ENCODE results near the gene CCL11.
"Not testable (repeated sequence)": the region's sequence is repeated elsewhere in the genome, so short reads cannot be mapped to it uniquely, and the experiment has no call there.

The CCL11 gene

GRCh38 chr17:34318474-34318873, 32.9 kb downstream of the CCL11 start:
- no peak for DNase-seq (ENCODE audit: insufficient read length, low spot score)
- FAIRE-seq = no peak
- no peak for TF ChIP-seq CTCF (IDR thresholded peaks at IDR 0.05; ENCODE audit: insufficient read depth, missing control alignments)

GRCh38 chr17:34319039-34319483, 33.5 kb downstream of the CCL11 start, which contains the start of gene CCL8:
CCL8 (plus strand) TSS chr17:34319435; CDS start chr17:34319502, 67 bp downstream.
- no peak for DNase-seq (ENCODE audit: insufficient read length, low spot score)
- TF ChIP-seq CTCF (IDR thresholded peaks at IDR 0.05; ENCODE audit: insufficient read depth, missing control alignments) = no peak
- FAIRE-seq = no peak

GRCh38 chr17:34321964-34322363, 36.4 kb downstream of the CCL11 start:
- FAIRE-seq = no peak
- DNase-seq (ENCODE audit: insufficient read length, low spot score) = no peak
- no peak for TF ChIP-seq CTCF (IDR thresholded peaks at IDR 0.05; ENCODE audit: insufficient read depth, missing control alignments)

- not testable (repeated sequence) for FAIRE-seq
Measured at GRCh38 chr17:34327580-34327979, 42.0 kb downstream of the CCL11 start.

GRCh38 chr17:34337701-34338100, 52.2 kb downstream of the CCL11 start:
- DNase-seq (ENCODE audit: insufficient read length, low spot score) (no peak), FAIRE-seq (no peak)
- no peak for TF ChIP-seq CTCF (IDR thresholded peaks at IDR 0.05; ENCODE audit: insufficient read depth, missing control alignments)

More at GRCh38 chr17:34327580-34327979, 42.0 kb downstream of the CCL11 start:
- DNase-seq (ENCODE audit: insufficient read length, low spot score) = not testable (repeated sequence)
